Kidney epithelial cell (primary cell): ENCODE results near the gene FOXP1. TPM values are rescaled to one million over a fixed set of nuclear protein-coding genes. Genes with fewer than 3 reads are reported as not detected.
"Not testable (repeated sequence)": the region's sequence is repeated elsewhere in the genome, so short reads cannot be mapped to it uniquely, and the experiment has no call there.

Experiments
- DNase-seq: peaks from one replicate; pipeline ENCODE4 v3.0.0-alpha.2; 2010; ENCODE audit warnings: low read depth
- H3K27me3 ChIP-seq: 2 replicates; pipeline ENCODE4 v1.6.0; 2011; ENCODE audit warnings: low read length; ENCODE audit not compliant: control insufficient read depth, insufficient read depth
- H3K36me3 ChIP-seq: 2 replicates; pipeline ENCODE4 v1.5.1; 2011; ENCODE audit warnings: low read length; ENCODE audit not compliant: control insufficient read depth, insufficient read depth
- H3K4me3 ChIP-seq: 2 replicates; pipeline ENCODE4 v1.5.1; 2011; ENCODE audit warnings: low read depth, mild to moderate bottlenecking, control low read depth, low read length
- CTCF ChIP-seq: IDR thresholded peaks from 2 replicates; pipeline ENCODE4 v1.5.1; 2011; ENCODE audit warnings: mild to moderate bottlenecking, moderate library complexity, low read length, control low read depth, inconsistent platforms; ENCODE audit not compliant: insufficient read depth, poor library complexity, severe bottlenecking
- total RNA-seq: library from RNA; depleted of rRNA; stranded (reverse); fragments of >200 nt; gene quantifications from 2 replicates; pipeline ENCODE4 v1.2.3, GENCODE V29; 2015

The FOXP1 gene
- total RNA-seq, 1 donor from 2014 or later = 75.0 TPM

- TF ChIP-seq CTCF = no peak
- H3K36me3 ChIP-seq = no peaks in the 10 kb centered on the region
- no peak overlapping the region for H3K4me3 ChIP-seq
- no peak for DNase-seq
- no peaks in the 10 kb centered on the region for H3K27me3 ChIP-seq
Observed at GRCh38 chr3:71325715-71326114, 257.8 kb downstream of the FOXP1 start.

- not testable (repeated sequence) for H3K27me3 ChIP-seq, H3K36me3 ChIP-seq, DNase-seq, H3K4me3 ChIP-seq
Observed at GRCh38 chr3:71324224-71324623, 259.3 kb downstream of the FOXP1 start.

GRCh38 chr3:71323558-71323957 lies 260.0 kb downstream of the FOXP1 start:
- DNase-seq = no peak
- TF ChIP-seq CTCF = no peak
- Histone ChIP-seq H3K36me3 (no peaks in the 10 kb centered on the region), H3K4me3 (no peak overlapping the region), H3K27me3 (no peaks in the 10 kb centered on the region)

GRCh38 chr3:71322154-71322553 lies 261.4 kb downstream of the FOXP1 start:
- Histone ChIP-seq H3K4me3 (no peak overlapping the region), H3K27me3 (no peaks in the 10 kb centered on the region), H3K36me3 (no peaks in the 10 kb centered on the region)
- no peak for TF ChIP-seq CTCF
- no peak for DNase-seq

- no peak for TF ChIP-seq CTCF
- Histone ChIP-seq H3K4me3 (no peak overlapping the region), H3K27me3 (no peaks in the 10 kb centered on the region), H3K36me3 (no peaks in the 10 kb centered on the region)
- no peak for DNase-seq
Observed at GRCh38 chr3:71319771-71320170, 263.8 kb downstream of the FOXP1 start.

- Histone ChIP-seq H3K27me3 (no peaks in the 10 kb centered on the region), H3K4me3 (no peak overlapping the region), H3K36me3 (no peaks in the 10 kb centered on the region)
- TF ChIP-seq CTCF = no peak
- DNase-seq = no peak
Observed at GRCh38 chr3:71318458-71318827, 265.1 kb downstream of the FOXP1 start.
